GM19240 (cell line): ENCODE data around the gene SLC16A8.

Experiments used
- DNase-seq: peaks from one replicate; pipeline ENCODE4 v3.0.0; 2011; ENCODE audit warnings: low spot score; ENCODE audit not compliant: insufficient read length

SLC16A8 gene

GRCh38 chr22:38112381-38112780 is 28.4 kb upstream of the SLC16A8 start:
- DNase-seq: no peak

- no peak for DNase-seq
Observed at GRCh38 chr22:38111925-38112355, 28.0 kb upstream of the SLC16A8 start.

- DNase-seq: no peak
Observed at GRCh38 chr22:38110863-38111852, 27.2 kb upstream of the SLC16A8 start.

- no peak for DNase-seq
Observed at GRCh38 chr22:38110008-38110862, 26.3 kb upstream of the SLC16A8 start, which contains the start of gene BAIAP2L2. TSS of gene BAIAP2L2 (minus strand) at chr22:38110684. CDS start at chr22:38110525, 159 bp downstream.

- no peak for DNase-seq
Observed at GRCh38 chr22:38109371-38110001, 25.5 kb upstream of the SLC16A8 start.

- no peak for DNase-seq
Observed at GRCh38 chr22:38108561-38109319, 24.8 kb upstream of the SLC16A8 start.

- no peak for DNase-seq
Observed at GRCh38 chr22:38107692-38108515, 23.9 kb upstream of the SLC16A8 start.

GRCh38 chr22:38106814-38107578 is 23.0 kb upstream of the SLC16A8 start:
- DNase-seq: no peak

GRCh38 chr22:38104084-38104483 is 20.1 kb upstream of the SLC16A8 start:
- no peak for DNase-seq

- no peak for DNase-seq
Observed at GRCh38 chr22:38103641-38104040, 19.7 kb upstream of the SLC16A8 start.

- DNase-seq: no peak
Observed at GRCh38 chr22:38098410-38099249, 14.6 kb upstream of the SLC16A8 start.

GRCh38 chr22:38097557-38098409 is 13.8 kb upstream of the SLC16A8 start:
- DNase-seq: no peak

- no peak for DNase-seq
Observed at GRCh38 chr22:38097058-38097457, 13.1 kb upstream of the SLC16A8 start.

- DNase-seq: no peak
Observed at GRCh38 chr22:38089474-38089851, 5.5 kb upstream of the SLC16A8 start.

- DNase-seq: no peak
Observed at GRCh38 chr22:38088629-38089473, 4.9 kb upstream of the SLC16A8 start.

- DNase-seq: no peak
Observed at GRCh38 chr22:38087855-38088254, 3.9 kb upstream of the SLC16A8 start.
